ENCODE data around the gene TPSD1.

Gene TPSD1

DNA sequence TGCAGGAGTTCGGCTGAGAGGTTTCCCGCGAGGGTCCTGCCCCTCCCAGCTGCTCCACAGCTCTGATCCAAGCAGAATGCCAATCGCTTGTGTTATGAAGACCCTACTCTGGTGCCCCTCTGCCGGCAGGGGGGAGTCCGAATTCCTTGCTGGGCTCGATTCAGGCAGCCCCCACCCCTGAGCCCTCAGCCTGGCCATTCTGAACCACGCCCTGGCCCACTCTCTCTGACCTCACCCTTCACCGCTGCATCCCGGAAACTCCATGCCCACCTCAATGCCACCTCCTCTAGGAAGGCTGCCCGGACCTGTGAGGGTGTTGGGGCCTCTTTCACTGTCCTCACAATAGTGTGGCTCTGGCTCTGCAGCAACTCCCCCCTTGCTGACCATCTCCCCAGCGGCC lies 45.7 kb downstream of the TPSD1 start:
- DNase-seq = no peak

DNA sequence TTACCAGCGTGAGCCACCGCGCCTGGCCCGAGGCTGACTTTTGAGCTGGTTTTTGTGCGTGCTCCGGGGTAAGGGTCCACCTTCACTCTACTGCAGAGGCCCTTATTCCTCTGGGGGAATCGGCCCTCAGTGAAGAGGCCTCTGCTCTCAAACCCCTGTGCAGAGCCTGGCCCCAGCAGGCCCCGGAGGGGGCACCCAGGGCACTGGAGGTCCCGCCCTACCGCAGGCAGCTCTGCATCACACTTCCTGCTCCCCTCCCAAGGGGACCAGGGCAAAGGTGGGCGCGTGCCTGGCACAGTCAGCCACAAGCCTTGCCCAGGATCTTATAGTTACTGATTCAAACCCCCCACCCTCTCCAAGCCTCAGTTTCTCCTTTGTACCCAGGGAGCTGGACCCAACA lies 50.0 kb downstream of the TPSD1 start:
- DNase-seq = no peak

DNA sequence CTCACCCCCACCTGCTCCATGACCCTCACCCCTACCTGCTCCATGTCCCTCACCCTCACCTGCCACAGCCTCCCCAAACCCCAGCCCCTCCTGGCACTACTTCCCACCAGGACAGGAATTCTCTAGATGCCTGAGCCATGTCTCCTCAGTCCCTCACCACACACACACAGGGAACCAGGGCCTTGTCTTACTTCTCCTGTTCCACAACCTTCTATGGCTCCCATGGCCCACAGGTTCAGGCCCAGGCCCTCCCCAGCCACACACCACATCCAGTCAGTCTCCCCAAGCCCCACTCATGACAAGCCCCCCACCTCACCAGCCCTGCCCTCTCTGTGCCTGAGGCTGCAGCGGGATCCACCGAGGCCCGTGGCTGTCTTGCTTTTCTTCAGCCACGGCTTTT lies 50.5 kb downstream of the TPSD1 start:
- no peak for DNase-seq

DNA sequence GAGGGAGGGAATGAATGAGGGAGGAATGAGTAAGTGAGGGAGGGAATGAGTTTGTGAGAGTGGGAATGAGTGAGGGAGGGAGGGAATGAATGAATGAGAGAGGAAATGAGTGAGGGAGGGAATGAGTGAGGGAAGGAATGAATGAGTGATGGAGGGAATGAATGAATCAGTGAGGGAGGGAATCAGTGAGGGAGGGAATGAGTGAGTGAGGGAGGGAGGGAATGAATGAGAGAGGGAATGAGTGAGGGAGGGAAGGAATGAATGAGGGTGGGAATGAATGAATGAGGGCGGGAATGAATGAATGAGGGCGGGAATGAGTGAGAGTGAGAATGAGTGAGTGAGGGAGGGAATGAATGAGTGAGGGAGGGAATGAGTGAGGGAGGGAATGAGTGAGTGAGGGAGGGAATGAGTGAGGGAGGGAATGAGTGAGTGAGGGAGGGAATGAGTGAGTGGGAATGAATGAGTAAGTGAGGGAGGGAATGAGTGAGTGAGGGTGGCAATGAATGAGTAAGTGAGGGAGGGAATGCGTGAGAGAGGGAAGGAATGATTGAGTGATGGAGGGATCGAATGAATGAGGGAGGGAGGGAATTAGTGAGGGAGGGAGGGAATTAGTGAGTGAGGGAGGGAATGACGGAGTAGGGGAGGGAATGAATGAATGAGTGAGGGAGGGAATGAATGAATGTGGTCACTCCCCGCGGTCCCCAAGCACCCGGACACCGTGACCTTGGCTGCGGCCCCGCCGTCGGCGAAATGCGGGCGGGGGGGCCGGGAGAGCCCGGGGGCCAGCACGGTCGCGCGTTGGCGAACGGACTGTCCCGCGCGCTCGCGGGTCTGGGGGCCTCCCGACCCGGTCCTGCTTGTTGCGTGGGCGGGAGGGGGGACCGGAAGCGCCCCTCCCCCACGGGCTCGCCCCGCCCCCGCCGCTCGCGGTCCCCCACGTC lies 52.4 kb downstream of the TPSD1 start:
- DNase-seq = no peak

Data from NK-92 treated with Interleukin-12 subunit alpha and Interleukin-12 subunit beta, amount 100 ng/mL, for 24 hours (cell line).